NK-92 treated with Interleukin-12 subunit alpha and Interleukin-12 subunit beta, amount 100 ng/mL, for 24 hours (cell line): Measurements from ENCODE around the gene NBPF1.
"Not testable (repeated sequence)": the region's sequence is repeated elsewhere in the genome, so short reads cannot be mapped to it uniquely, and the experiment has no call there.

Source experiments
- DNase-seq: peaks from one replicate; lab custom pipeline; 2025; lab: John Stamatoyannopoulos, UW

NBPF1 gene

GRCh38 chr1:16605532-16606505, 7.5 kb downstream of the NBPF1 start:
- DNase-seq = no peak

- DNase-seq = no peak
Measured at GRCh38 chr1:16605213-16605525, 8.2 kb downstream of the NBPF1 start.

- DNase-seq = not testable (repeated sequence)
Measured at GRCh38 chr1:16604514-16605212, 8.7 kb downstream of the NBPF1 start.

- not testable (repeated sequence) for DNase-seq
Measured at GRCh38 chr1:16603623-16604022, 9.7 kb downstream of the NBPF1 start.

GRCh38 chr1:16602336-16603011, 10.9 kb downstream of the NBPF1 start:
- DNase-seq = not testable (repeated sequence)

GRCh38 chr1:16600855-16601786, 12.2 kb downstream of the NBPF1 start:
- DNase-seq = not testable (repeated sequence)

GRCh38 chr1:16599326-16599725, 14.0 kb downstream of the NBPF1 start:
- not testable (repeated sequence) for DNase-seq

- DNase-seq = not testable (repeated sequence)
Measured at GRCh38 chr1:16595216-16595615, 18.1 kb downstream of the NBPF1 start.

- not testable (repeated sequence) for DNase-seq
Measured at GRCh38 chr1:16591845-16592244, 21.5 kb downstream of the NBPF1 start.

GRCh38 chr1:16588081-16588480, 25.3 kb downstream of the NBPF1 start:
- not testable (repeated sequence) for DNase-seq

GRCh38 chr1:16587639-16588038, 25.7 kb downstream of the NBPF1 start:
- not testable (repeated sequence) for DNase-seq

GRCh38 chr1:16565324-16565723, 48.0 kb downstream of the NBPF1 start:
- DNase-seq = not testable (repeated sequence)

- not testable (repeated sequence) for DNase-seq
Measured at GRCh38 chr1:16561035-16561434, 52.3 kb downstream of the NBPF1 start.

GRCh38 chr1:16560498-16560897, 52.9 kb downstream of the NBPF1 start:
- not testable (repeated sequence) for DNase-seq

GRCh38 chr1:16559688-16560087, 53.7 kb downstream of the NBPF1 start:
- DNase-seq = not testable (repeated sequence)

- DNase-seq = not testable (repeated sequence)
Measured at GRCh38 chr1:16557034-16557433, 56.3 kb downstream of the NBPF1 start.

- not testable (repeated sequence) for DNase-seq
Measured at GRCh38 chr1:16553244-16553643, 60.1 kb downstream of the NBPF1 start.

- DNase-seq = not testable (repeated sequence)
Measured at GRCh38 chr1:16550212-16550918, 63.0 kb downstream of the NBPF1 start.

- not testable (repeated sequence) for DNase-seq
Measured at GRCh38 chr1:16549545-16549944, 63.8 kb downstream of the NBPF1 start.

GRCh38 chr1:16547502-16548241, 65.7 kb downstream of the NBPF1 start:
- DNase-seq = not testable (repeated sequence)
